Activated CD4-positive, alpha-beta memory T cell treated with anti-CD3 and anti-CD28 coated beads for 36 hours (primary cell): ENCODE data around the gene DMTF1. TPM values are rescaled to one million over a fixed set of nuclear protein-coding genes. Genes with fewer than 3 reads are reported as not detected.
"Not testable (repeated sequence)": the region's sequence is repeated elsewhere in the genome, so short reads cannot be mapped to it uniquely, and the experiment has no call there.

Source experiments
- CTCF ChIA-PET: fragments of 350-600 bp; sonication (Branson Sonifier 250); formaldehyde crosslinking; loops from one replicate; lab custom pipeline; 2021; ENCODE audit warnings: antibody characterized with exemption, inconsistent platforms; lab: Charles Lee
- POLR2A ChIA-PET: fragments of 350-600 bp; sonication (Branson Sonifier 250); formaldehyde crosslinking; loops from one replicate; lab custom pipeline; 2021; ENCODE audit warnings: antibody characterized with exemption; lab: Charles Lee
- DNase-seq: peaks from one replicate; pipeline ENCODE4 v3.0.0-alpha.2; 2020
- H3K27ac Mint-ChIP-seq: one replicate; pipeline ENCODE4 v1.8.0; 2021; ENCODE audit warnings: mixed read lengths
- H3K27me3 Mint-ChIP-seq: one replicate; pipeline ENCODE4 v1.8.0; 2021; ENCODE audit warnings: mixed read lengths
- H3K36me3 Mint-ChIP-seq: one replicate; pipeline ENCODE4 v1.8.0; 2021; ENCODE audit warnings: mixed read lengths
- H3K4me1 Mint-ChIP-seq: one replicate; pipeline ENCODE4 v1.8.0; 2021; ENCODE audit warnings: low read depth, mixed read lengths
- H3K4me3 Mint-ChIP-seq: one replicate; pipeline ENCODE4 v1.8.0; 2021; ENCODE audit warnings: mild to moderate bottlenecking, mixed read lengths
- H3K9me3 Mint-ChIP-seq: one replicate; pipeline ENCODE4 v1.8.0; 2021; ENCODE audit warnings: mixed read lengths
- intact Hi-C: fragments of 100-400 bp; cut with micrococcal nuclease; formaldehyde crosslinking; loops from one replicate; pipeline ENCODE4 v1.15.1; 2023
- total RNA-seq, 2 experiments: library from RNA; stranded (reverse); gene quantifications; one replicate each; pipeline ENCODE4 v1.2.3, GENCODE V29; 2021

Gene DMTF1, protein sequence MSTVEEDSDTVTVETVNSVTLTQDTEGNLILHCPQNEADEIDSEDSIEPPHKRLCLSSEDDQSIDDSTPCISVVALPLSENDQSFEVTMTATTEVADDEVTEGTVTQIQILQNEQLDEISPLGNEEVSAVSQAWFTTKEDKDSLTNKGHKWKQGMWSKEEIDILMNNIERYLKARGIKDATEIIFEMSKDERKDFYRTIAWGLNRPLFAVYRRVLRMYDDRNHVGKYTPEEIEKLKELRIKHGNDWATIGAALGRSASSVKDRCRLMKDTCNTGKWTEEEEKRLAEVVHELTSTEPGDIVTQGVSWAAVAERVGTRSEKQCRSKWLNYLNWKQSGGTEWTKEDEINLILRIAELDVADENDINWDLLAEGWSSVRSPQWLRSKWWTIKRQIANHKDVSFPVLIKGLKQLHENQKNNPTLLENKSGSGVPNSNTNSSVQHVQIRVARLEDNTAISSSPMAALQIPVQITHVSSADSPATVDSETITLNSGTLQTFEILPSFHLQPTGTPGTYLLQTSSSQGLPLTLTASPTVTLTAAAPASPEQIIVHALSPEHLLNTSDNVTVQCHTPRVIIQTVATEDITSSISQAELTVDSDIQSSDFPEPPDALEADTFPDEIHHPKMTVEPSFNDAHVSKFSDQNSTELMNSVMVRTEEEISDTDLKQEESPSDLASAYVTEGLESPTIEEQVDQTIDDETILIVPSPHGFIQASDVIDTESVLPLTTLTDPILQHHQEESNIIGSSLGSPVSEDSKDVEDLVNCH
- total RNA-seq, result 10 to 100 TPM; 62.7 to 71.1 TPM

DNA sequence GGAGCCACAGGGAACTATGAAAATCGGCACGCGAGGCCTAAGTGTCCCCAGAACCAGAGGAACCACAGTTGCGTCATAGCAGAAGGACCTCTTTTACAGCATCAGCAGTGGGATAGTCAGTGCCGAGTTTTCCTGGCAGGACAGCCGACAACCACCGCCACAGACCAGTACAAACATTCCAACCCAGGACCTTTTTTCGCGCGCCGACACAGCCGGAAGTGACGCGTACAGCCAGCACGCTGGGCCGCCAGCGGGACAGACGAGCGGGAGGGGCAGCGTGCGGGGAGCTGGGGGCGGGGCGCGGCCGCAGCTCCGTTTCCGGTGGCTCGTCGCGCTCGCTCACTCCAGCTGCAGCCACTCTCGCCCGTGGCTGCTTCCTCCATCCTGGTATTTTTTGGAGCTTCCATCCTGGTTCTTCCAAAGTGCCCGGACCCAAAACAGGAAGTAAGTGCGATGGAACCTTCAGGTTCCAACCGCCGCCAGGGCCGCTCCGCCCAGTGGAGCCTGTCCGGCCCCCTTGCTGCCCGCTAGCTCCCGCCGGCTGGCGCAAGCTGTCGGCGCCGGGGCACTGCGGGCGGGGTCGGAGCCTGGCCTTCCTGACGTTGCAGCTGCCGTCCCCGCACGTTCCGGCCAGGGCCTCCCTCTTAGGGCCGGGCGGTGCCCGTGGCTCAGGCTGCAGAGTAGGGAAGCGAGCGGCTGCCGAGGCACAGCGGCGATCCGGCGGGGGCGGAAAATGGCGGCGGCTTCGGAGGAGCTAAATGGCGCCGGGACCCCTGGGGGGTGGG is at the start of gene DMTF1:
TSS of gene DMTF1 (plus strand) at position 342 of the 785 bp plus-strand sequence. CDS start 12,489 bp downstream, outside the sequence.
- peak; percentile 92 for DNase-seq
- intact Hi-C loops, result loop anchor here (1.0 to 5.0 kb wide), 8 partner anchors 34 to 725 kb away; partner anchors contain the start of genes DBF4 and SLC25A40
- Mint-ChIP-seq H3K4me1 (peaks cover 42% of the 10 kb centered on the region), H3K27me3 (no peaks in the 10 kb centered on the region), H3K36me3 (peaks cover 23% of the 10 kb centered on the region), H3K4me3 (peak within 1 kb of the TSS; percentile 91), H3K27ac (peak within 1 kb of the TSS; percentile 96), H3K9me3 (no peaks in the 10 kb centered on the region)
- ChIA-PET POLR2A (interaction anchor here (0.9 to 3.8 kb wide), 12 partner anchors 9 to 204 kb away, joined by 3 to 104 read pairs (median 6); partner anchors contain the start of genes CROT and TMEM243), CTCF (interaction anchor here (0.6 to 5.9 kb wide), 12 partner anchors 9 to 263 kb away, joined by 3 to 53 read pairs (median 4); partner anchors contain the start of genes CROT, ELAPOR2 and TMEM243)

DNA sequence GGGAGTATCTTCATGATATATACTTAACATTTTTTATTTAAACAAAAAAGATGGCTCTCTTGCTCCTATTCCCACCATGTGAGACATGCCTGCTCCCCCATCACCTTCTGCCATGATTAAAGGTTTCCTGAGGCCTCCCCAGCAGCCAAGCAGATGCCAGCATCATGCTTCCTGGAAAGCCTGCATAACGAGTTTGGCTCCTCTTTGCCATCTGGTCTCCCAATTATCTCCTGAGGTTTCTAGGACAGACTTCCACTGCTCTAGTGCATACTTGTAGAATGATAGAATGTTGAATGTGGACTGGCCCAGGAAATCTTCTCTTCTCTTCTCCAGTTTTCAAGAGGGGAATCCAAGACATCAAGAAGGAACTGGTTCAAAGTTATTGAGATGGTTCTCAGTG is 46.9 kb upstream of the DMTF1 start:
- Mint-ChIP-seq H3K36me3 (no peaks in the 10 kb centered on the region), H3K4me1 (no peaks in the 10 kb centered on the region), H3K27me3 (peaks cover 20% of the 10 kb centered on the region), H3K27ac (no peak overlapping the region), H3K4me3 (no peak overlapping the region), H3K9me3 (no peaks in the 10 kb centered on the region)
- CTCF ChIA-PET, result no interaction called here
- intact Hi-C loops, result no loop called here
- no peak for DNase-seq
- POLR2A ChIA-PET, result no interaction called here

DNA sequence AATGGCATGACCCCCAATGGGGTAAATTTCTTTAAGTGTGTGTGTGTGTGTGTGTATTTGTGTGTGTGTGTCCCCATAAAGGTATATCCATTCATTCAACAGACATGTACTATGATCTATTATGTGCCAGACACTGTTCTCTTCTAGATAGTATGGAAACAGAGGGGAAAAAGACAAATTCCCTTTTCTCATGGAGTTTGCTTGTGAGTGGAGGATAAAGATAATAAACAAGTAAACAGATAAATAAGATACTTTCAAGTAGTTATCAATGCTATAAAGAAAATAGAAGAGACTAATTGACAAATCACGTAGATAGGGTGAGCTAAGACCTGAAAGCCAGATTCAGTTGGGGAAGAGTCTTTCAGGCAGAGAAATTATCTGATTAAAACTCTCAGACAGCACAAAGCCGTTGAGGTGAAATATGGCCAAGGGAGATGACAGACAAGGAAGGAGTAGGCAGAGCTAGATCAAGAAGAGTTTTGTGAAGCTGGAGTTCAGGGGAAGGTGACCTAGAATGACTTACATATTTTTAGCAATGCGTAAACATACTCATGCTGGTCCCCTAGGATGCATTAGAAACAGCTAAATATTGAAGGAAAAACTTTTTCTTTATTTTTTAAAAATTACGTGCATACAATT is 45.2 kb upstream of the DMTF1 start:
- ChIA-PET CTCF (no interaction called here), POLR2A (no interaction called here)
- Mint-ChIP-seq H3K4me1 (no peaks in the 10 kb centered on the region), H3K36me3 (no peaks in the 10 kb centered on the region), H3K9me3 (no peaks in the 10 kb centered on the region), H3K27me3 (peaks cover 17% of the 10 kb centered on the region), H3K27ac (no peak overlapping the region), H3K4me3 (no peak overlapping the region)
- intact Hi-C loops, result no loop called here
- no peak for DNase-seq

DNA sequence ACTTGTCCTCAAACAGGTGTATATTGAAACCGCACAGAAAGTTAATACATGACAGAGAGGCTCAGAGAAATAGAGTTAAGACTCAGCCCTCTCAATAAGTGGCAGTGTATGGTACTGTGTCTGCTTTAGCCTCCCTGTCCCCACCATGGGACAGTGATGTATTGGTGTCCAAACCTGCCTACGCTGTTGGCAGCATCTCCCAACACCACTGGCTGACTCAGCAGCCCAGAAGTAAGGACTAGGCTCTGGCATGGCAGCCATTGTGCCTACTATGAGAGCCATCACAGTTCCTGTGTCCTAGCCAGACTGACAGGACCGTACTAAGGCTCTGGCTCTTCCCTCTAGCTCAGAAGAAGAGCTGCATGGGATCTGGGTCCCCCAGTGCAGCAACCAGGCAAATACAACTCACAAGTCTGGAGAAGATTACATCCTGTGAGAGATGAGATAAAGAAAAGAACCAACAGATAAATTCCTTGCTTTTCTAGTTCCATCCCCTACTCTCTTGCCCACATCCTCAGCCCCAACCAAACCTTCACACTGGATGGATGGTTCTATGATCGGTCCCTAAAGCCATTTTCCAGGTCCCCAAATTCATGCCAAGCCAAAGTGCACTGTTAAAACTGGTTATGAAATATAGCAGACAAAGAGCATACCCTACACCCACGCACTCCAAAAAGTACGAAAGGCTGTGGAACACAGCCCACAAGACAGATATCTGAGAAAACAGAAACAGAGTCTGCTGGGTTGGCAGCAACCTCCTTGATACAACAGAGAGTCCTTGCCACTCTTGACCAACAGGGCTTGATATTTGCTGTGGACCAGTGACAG is 44.1 kb upstream of the DMTF1 start:
- H3K4me1 Mint-ChIP-seq, result no peaks in the 10 kb centered on the region
- POLR2A ChIA-PET, result no interaction called here

DNA sequence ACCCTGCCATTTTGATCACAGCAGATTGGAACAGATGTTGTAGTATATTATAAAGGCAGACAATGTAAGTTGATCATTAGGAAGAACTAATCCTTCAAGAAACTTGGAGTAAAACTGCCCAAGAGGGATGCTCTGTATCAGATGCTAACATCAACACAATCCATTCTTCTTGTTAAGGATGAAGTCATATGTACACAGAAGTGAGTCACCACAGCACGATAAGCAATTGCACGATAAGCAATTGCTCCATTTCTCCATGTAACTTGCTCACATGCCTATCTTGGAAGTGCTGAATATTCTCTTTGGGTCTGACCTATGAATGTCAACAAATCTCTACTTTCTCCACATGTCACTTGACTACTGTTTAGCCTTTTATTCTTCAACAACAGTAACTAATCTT is 41.5 kb upstream of the DMTF1 start:
- POLR2A ChIA-PET, result no interaction called here
- H3K36me3 Mint-ChIP-seq, result no peaks in the 10 kb centered on the region
- H3K4me3 Mint-ChIP-seq, result no peak overlapping the region
- H3K27ac Mint-ChIP-seq, result no peak overlapping the region
- peaks cover 17% of the 10 kb centered on the region for H3K27me3 Mint-ChIP-seq
- H3K4me1 Mint-ChIP-seq, result no peaks in the 10 kb centered on the region
- CTCF ChIA-PET, result no interaction called here
- no peak for DNase-seq
- intact Hi-C loops, result no loop called here
- no peaks in the 10 kb centered on the region for H3K9me3 Mint-ChIP-seq

More for the DNA sequence above, 44.1 kb upstream of the DMTF1 start:
- H3K4me3 Mint-ChIP-seq, result no peak overlapping the region
- peaks cover 17% of the 10 kb centered on the region for H3K27me3 Mint-ChIP-seq
- CTCF ChIA-PET, result no interaction called here
- H3K36me3 Mint-ChIP-seq, result no peaks in the 10 kb centered on the region
- no peak for DNase-seq
- intact Hi-C loops, result no loop called here
- no peaks in the 10 kb centered on the region for H3K9me3 Mint-ChIP-seq
- H3K27ac Mint-ChIP-seq, result no peak overlapping the region

DNA sequence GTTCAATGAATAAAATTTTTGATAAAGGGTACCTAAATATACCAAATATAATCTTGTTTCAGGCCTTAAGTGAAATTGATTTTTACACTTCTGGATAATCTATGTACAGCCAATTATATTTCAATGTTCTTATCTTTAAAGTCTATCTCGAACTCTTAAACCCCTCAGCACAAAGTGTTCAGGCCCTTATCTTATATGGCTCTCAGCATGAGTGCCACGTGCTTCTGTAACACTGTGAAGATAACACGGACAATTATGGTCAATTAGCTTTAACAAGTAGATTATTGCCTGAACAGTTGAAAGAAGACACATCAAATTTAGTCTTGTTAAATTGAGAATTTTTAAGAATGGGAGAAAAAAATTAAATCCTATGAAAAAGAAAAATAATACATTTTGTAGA is 40.4 kb upstream of the DMTF1 start:
- Mint-ChIP-seq H3K9me3 (no peaks in the 10 kb centered on the region), H3K4me1 (no peaks in the 10 kb centered on the region), H3K27ac (no peak overlapping the region), H3K36me3 (no peaks in the 10 kb centered on the region), H3K4me3 (no peak overlapping the region), H3K27me3 (peaks cover 17% of the 10 kb centered on the region)
- DNase-seq, result no peak
- intact Hi-C loops, result no loop called here
- POLR2A ChIA-PET, result no interaction called here
- CTCF ChIA-PET, result no interaction called here

DNA sequence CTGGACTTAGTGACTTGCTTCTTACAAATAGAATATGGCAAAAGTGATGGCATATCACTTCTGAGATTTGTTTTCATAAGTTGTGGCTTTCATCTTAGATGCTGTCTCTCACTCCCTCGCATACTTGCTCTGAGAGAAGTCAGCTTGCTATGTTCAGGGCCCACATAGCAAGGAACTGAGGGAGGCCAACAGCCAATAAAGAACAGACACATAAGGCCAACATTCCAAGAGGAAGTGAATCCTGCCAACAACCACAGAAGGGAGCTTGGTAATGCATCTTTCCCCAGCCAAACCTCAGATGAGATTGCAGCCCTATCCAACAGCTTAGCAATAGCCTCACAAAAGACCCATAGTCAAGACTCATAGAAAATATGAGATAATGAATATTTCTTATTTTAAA is 39.2 kb upstream of the DMTF1 start:
- no peak for DNase-seq
- no peaks in the 10 kb centered on the region for H3K4me1 Mint-ChIP-seq
- H3K27me3 Mint-ChIP-seq, result peaks cover 9% of the 10 kb centered on the region
- no peaks in the 10 kb centered on the region for H3K36me3 Mint-ChIP-seq
- H3K27ac Mint-ChIP-seq, result no peak overlapping the region
- intact Hi-C loops, result no loop called here
- H3K4me3 Mint-ChIP-seq, result no peak overlapping the region
- ChIA-PET POLR2A (no interaction called here), CTCF (no interaction called here)
- H3K9me3 Mint-ChIP-seq, result no peaks in the 10 kb centered on the region

DNA sequence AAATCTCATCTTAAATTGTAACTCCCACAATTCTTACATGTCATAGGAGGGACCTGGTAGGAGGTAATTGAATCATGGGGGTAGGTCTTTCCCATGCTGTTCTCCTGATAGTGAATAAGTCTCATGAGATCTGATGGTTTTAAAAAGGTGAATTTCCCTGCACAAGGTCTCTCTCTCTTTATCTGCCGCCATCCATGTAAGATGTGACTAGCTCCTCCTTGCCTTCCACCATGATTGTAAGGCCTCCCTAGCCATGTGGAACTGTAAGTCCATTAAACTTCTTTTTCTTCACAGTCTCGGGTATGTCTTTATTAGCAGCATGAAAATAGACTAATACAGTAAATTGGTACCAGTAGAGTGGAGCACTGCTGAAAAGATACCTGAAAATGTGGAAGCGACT is 38.3 kb upstream of the DMTF1 start:
- H3K27me3 Mint-ChIP-seq, H3K4me3 Mint-ChIP-seq, DNase-seq, POLR2A ChIA-PET, H3K9me3 Mint-ChIP-seq, H3K36me3 Mint-ChIP-seq, H3K27ac Mint-ChIP-seq, CTCF ChIA-PET, H3K4me1 Mint-ChIP-seq, intact Hi-C loops: not testable (repeated sequence)

DNA sequence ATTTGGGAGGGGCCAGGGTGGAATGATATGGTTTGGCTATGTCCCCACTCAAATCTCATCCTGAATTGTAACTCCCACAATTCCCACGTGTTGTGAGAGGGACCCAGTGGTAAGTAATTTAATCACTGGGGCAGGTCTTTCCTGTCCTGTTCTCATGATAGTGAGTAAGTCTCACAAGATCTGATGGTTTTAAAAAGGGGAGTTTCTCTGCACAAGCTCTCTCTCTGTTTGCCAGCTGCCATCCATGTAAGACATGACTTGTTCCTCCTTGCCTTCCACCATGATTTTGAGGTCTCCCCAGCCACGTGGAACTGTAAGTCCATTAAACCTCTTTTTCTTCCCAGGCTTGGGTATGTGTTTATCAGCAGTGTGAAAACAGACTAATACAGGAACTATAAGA is 36.5 kb upstream of the DMTF1 start:
- CTCF ChIA-PET, H3K27me3 Mint-ChIP-seq, H3K9me3 Mint-ChIP-seq, H3K36me3 Mint-ChIP-seq, H3K4me1 Mint-ChIP-seq, DNase-seq, intact Hi-C loops, H3K27ac Mint-ChIP-seq, H3K4me3 Mint-ChIP-seq: not testable (repeated sequence)
- POLR2A ChIA-PET, result interaction anchor here (0.6 kb wide), 1 partner anchor 32 kb away, joined by 3 read pairs; no protein-coding TSS in a partner anchor

DNA sequence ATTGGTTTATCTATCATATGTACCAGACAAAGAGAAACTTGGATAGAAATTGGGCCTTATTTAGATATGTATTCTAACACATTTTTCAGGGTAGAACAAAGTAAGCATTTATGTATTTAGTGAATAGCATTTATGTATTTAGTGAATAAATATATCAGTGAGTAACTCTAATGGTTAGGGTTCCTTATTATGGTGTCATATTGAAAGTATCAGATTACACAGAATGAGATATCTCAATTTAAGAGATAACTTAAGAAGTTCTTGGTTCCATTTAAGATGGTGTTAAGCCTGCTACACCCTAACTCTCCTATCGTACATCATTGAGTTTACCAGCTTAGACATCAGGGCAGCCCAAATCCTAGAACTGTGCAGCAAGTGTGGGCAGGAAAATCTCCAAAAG is 35.9 kb upstream of the DMTF1 start:
- no peaks in the 10 kb centered on the region for H3K36me3 Mint-ChIP-seq
- no peak overlapping the region for H3K27ac Mint-ChIP-seq
- no peaks in the 10 kb centered on the region for H3K9me3 Mint-ChIP-seq
- ChIA-PET CTCF (no interaction called here), POLR2A (interaction anchor here (0.6 kb wide), 1 partner anchor 31 kb away, joined by 3 read pairs; no protein-coding TSS in a partner anchor)
- no peak for DNase-seq
- H3K4me3 Mint-ChIP-seq, result no peak overlapping the region
- intact Hi-C loops, result no loop called here
- H3K4me1 Mint-ChIP-seq, result no peaks in the 10 kb centered on the region
- no peaks in the 10 kb centered on the region for H3K27me3 Mint-ChIP-seq

DNA sequence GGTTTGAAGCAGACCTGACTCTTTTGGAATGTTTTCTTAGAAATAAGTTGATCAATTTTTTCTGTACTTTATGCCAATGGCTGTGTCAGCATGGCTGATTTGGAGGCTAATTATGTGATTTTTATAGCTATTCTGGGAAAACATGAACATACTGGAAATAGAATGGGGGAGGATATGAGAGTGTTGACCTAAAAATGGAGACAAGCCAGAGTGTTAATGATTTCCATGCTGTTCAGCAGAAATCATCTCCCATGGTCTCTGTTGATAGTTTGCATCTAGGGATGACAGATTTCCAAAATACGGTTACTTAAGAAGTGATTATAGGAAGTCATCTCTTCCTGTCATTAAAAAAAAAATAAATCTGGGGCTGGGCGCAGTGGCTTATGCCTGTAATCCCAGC is 32.7 kb upstream of the DMTF1 start:
- POLR2A ChIA-PET, result no interaction called here

More for the DNA sequence above, 32.7 kb upstream of the DMTF1 start:
- Mint-ChIP-seq H3K9me3 (no peaks in the 10 kb centered on the region), H3K27ac (no peak overlapping the region), H3K4me1 (no peaks in the 10 kb centered on the region), H3K36me3 (no peaks in the 10 kb centered on the region), H3K27me3 (no peaks in the 10 kb centered on the region), H3K4me3 (no peak overlapping the region)
- CTCF ChIA-PET, result no interaction called here
- intact Hi-C loops, result no loop called here
- no peak for DNase-seq
